GM19238 (cell line): ENCODE measurements around the gene HAUS1.
"Not testable (repeated sequence)": the region's sequence is repeated elsewhere in the genome, so short reads cannot be mapped to it uniquely, and the experiment has no call there.

ENCODE experiments used
- DNase-seq: peaks from one replicate; pipeline ENCODE4 v3.0.0; 2011; ENCODE audit warnings: low spot score; ENCODE audit not compliant: insufficient read length

Gene HAUS1

GRCh38 chr18:46088501-46088900, 15.7 kb upstream of the HAUS1 start:
- DNase-seq = not testable (repeated sequence)

GRCh38 chr18:46095532-46095931, 8.7 kb upstream of the HAUS1 start:
- no peak for DNase-seq

- DNase-seq = no peak
Observed at GRCh38 chr18:46096651-46097300, 7.4 kb upstream of the HAUS1 start.

DNA sequence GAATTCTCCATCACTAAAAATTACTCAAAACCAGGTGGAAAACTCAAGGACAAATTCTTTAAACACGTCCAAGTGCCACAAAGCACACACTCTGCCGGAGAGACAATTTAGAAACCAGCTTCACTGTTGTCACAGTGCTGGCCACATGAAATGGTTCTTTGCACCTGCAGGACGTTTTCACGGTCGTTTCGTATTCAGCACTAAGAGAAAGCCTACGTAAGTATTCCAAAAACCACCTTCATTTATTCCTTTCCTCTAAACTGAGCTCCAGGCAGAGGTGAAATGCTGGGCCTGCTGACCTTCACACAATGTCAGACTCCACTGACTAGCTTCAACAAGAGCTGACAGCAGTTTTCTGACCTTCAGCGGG, 6.8 kb upstream of the HAUS1 start:
- no peak for DNase-seq

DNA sequence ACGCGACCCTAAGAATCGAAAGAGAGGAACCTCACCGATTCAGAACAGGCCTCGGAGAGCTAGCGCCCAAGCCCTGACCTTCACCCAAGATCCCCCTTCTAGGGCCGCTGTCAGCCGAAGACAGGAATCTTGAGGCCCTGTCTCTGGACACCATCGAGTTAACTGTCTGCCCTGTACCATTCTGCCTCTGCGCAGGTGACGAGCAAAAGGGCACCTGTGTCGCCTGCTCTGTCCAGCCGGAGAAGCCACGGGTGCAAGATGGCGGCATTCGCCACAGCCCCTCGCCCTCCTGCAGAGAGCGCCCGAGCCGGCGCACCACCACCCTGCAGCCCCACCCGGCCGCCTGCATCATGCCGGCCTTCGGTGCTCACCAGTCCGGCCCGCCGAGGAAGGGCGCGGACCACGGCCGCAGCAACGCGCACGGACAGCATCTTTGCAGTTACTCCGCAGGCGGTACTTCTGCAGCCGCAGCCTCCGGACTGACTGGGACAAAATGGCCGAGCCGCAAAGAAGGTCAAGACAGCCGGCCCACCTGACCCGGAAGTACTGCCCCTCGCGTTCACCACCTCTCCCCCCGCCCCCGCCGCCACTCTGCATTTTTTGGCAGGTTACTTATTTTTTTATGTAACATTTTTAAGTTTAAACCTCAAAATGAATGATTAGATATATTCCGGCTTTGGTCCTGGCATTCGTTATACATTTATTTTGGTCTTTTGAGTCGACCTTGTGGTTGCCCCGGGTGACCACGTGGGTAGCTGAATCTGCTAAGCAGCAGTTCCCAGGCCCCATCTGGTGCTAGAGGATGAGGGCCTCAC, 6.2 kb upstream of the HAUS1 start, which contains the start of gene ATP5F1A:
Gene ATP5F1A (minus strand): TSS at position 496 of the 815 bp plus-strand sequence. CDS start 65 bp downstream, at position 431.
- peak; percentile 74 for DNase-seq

DNA sequence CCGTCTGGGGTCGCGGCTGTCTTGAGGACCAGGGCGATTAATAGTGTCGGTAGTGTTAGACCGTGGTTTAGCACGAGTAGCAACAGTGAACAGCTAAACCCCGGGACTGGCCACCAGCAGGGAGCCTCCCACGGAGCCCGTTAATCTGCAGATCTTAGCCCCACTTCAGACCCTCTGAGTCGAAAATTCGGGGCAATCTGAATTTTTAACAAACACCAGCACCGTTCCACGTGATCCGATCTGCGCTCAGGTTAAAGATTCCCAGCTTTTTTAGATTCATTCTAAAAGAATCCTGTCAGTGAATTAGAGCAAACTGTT, 5.6 kb upstream of the HAUS1 start:
- DNase-seq = no peak

DNA sequence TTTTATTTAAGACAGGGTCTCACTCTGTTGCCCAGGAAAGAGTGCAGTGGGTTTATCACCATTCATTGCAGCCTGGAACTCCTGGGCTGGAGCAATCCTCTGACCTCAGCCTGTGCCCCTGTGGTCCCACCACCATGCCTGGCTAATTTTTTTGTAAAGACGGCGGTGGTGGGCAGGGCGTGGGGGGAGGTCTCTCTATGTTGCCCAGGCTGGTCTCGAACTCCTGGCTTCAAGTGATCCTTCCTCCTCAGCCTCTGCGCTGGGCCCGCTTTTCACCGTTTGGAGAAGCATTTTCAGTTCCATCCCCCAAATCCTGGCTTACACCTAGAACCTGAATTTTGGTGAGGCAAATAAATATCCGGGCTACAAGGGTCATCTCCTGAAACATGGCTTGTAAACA, 4.7 kb upstream of the HAUS1 start:
- no peak for DNase-seq

DNA sequence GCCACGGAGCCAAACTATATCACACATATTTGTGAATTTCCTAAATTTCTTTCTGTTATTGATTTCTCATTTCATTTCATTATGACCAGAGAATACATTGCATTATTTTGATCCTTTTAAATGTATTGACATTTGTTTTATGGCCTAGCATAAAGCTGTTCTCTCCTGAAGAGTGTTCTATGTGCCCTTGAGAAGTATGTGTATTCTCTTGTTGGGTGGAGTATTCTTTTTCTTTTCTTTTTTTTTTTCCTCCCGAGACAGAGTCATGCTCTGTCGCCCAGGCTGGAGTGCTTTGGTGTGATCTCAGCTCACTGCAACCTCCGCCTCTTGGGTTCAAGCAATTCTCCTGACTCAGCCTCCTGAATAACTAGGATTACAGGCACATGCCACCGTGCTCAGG, 5.2 kb downstream of the HAUS1 start:
- no peak for DNase-seq

- DNase-seq = no peak
Observed at GRCh38 chr18:46110406-46110805, 6.2 kb downstream of the HAUS1 start.

GRCh38 chr18:46113751-46114150, 9.6 kb downstream of the HAUS1 start:
- no peak for DNase-seq

- DNase-seq = not testable (repeated sequence)
Observed at GRCh38 chr18:46126625-46127024, 22.4 kb downstream of the HAUS1 start.

- no peak for DNase-seq
Observed at GRCh38 chr18:46130061-46130460, 25.9 kb downstream of the HAUS1 start.

GRCh38 chr18:46130549-46130948, 26.4 kb downstream of the HAUS1 start:
- not testable (repeated sequence) for DNase-seq

- no peak for DNase-seq
Observed at GRCh38 chr18:46133534-46133933, 29.3 kb downstream of the HAUS1 start.

DNA sequence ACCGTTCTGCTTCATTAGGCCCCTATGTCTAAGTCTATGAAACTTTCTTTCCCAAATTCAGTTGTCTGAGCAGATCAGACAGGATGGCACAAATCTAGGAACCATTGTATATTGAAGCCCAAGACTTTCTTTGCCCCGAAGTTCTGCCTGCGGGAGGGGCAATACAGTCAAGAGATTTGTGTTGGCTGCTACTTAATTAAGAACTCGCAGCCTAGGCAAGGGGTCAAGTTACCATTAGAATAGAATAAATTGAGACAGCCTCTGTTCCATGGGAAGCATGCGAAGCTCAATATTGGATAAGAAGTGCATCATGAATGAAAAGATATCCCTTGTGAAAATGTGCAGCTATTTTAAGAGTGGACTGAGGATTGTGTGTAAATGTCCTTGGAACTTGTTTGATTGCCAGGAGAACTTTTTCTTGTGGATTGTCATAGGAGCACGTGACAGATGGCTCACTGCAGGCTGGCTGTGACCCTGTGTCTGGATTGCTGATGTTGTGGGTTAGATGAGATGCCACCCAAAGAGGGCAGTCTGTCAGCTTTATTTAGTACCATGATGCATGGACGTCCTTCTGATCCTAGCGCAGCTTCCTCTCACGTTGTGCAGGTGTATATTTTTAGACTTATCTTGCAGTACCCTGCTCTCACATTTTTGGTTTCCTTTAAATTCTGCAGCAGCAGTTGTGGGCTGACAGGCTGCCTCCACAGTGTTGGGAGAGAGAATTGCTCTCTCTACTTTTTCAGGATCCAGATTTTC, 30.9 kb downstream of the HAUS1 start:
- DNase-seq = no peak

- no peak for DNase-seq
Observed at GRCh38 chr18:46140173-46140572, 36.0 kb downstream of the HAUS1 start.

- no peak for DNase-seq
Observed at GRCh38 chr18:46141199-46141598, 37.0 kb downstream of the HAUS1 start.

- no peak for DNase-seq
Observed at GRCh38 chr18:46148810-46149209, 44.6 kb downstream of the HAUS1 start.

DNA sequence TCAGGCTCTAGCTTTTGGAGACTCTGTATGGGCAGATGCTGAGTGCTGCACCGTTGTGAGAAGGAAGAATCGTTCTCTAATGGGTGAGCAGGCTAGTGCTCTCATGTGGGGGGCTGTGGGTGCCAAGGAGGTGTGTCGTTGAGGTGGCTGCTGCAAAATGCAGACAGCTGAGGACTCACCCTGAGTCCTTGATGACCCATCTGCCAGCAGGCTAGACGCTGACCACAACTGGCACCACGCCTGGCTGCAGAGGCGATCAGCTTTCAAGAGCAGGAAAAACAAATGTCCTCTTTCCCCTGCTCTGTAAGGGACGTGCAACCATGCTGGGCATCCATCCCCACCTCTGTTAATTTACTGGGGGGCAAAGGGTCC, 48.2 kb downstream of the HAUS1 start:
- no peak for DNase-seq

DNA sequence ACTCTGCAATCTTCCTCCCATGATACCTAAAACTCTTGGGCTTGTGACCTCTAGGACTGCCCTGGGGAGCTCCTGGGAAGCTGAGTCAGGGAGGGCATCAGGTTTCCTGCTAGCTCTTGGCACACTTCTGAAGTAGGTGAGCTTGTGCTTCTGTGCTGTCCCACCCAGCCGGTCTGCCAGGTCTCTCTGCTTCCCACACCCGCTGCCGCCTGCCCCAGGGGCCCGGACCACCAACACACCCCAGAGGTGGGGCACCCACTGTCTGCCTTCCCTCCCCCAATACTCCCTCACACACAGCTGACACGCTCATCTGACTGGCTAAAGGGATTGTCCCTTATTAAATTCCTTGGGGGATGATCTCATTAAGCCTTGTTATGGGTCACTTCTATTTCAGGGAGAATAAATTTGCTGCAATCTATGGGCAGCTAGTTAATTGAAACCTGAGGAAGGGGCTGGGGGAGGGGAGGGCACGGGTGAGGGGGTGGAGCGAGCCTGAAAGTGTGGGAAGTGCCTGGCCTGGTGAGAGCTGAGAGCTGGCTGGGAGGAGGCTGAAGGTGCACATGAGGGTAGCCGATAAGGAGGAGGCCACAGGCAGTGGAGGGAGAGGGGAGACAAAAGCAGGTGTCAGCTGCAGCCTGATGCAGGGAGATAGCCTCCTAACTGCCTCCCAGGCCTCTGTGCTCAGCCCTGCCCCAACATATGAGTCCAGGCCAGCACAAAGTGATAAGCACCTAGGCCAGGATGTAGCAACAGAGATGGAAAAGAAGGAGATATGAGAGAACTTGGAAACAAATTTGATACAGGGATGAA, 48.8 kb downstream of the HAUS1 start:
- no peak for DNase-seq

GRCh38 chr18:46155641-46156051, 51.5 kb downstream of the HAUS1 start:
- no peak for DNase-seq
